Osteoblast (primary cell): ENCODE data around the gene TNMD. TPM values are rescaled to one million over a fixed set of nuclear protein-coding genes. Genes with fewer than 3 reads are reported as not detected.

Experiments used
- DNase-seq: peaks from one replicate; pipeline ENCODE4 v3.0.0; 2011; ENCODE audit warnings: low spot score, mixed read lengths; ENCODE audit not compliant: insufficient read length; ENCODE audit errors: missing footprints
- H2AFZ ChIP-seq: 2 replicates; pipeline ENCODE4 v1.6.0; 2011; ENCODE audit warnings: mild to moderate bottlenecking, low read length
- H3K27ac ChIP-seq: 2 replicates; pipeline ENCODE4 v1.5.1; 2011; ENCODE audit warnings: mild to moderate bottlenecking, low read depth, low read length, moderate library complexity
- H3K27me3 ChIP-seq: 2 replicates; pipeline ENCODE4 v1.6.0; 2012; ENCODE audit warnings: mild to moderate bottlenecking, control low read depth, inconsistent platforms, low read length, moderate library complexity; ENCODE audit not compliant: insufficient read depth
- H3K36me3 ChIP-seq: 2 replicates; pipeline ENCODE4 v1.5.1; 2011; ENCODE audit warnings: mild to moderate bottlenecking, low read length, control low read depth, moderate library complexity; ENCODE audit not compliant: insufficient read depth
- H3K4me1 ChIP-seq: 2 replicates; pipeline ENCODE4 v1.5.1; 2011; ENCODE audit warnings: mild to moderate bottlenecking, low read length, control low read depth, moderate library complexity; ENCODE audit not compliant: insufficient read depth
- H3K4me2 ChIP-seq: 2 replicates; pipeline ENCODE4 v1.6.0; 2011; ENCODE audit warnings: mild to moderate bottlenecking, low read length; ENCODE audit not compliant: insufficient read depth
- H3K4me3 ChIP-seq: fragments of 200-600 bp; sonication (generic); 3 replicates; pipeline ENCODE4 v1.5.1; 2012; ENCODE audit warnings: mild to moderate bottlenecking, low read length, inconsistent platforms; ENCODE audit not compliant: insufficient read depth
- H3K79me2 ChIP-seq: 2 replicates; pipeline ENCODE4 v1.6.0; 2012; ENCODE audit warnings: mild to moderate bottlenecking, low read length, control low read depth, inconsistent platforms; ENCODE audit not compliant: insufficient read depth
- H3K9me3 ChIP-seq: 2 replicates; pipeline ENCODE4 v1.5.1; 2011; ENCODE audit warnings: low read depth, low read length, control low read depth
- H4K20me1 ChIP-seq: 2 replicates; pipeline ENCODE4 v1.6.0; 2012; ENCODE audit warnings: mild to moderate bottlenecking, low read length, control low read depth; ENCODE audit not compliant: insufficient read depth
- CTCF ChIP-seq: IDR thresholded peaks from 2 replicates; pipeline ENCODE4 v1.5.1; 2011; ENCODE audit warnings: mild to moderate bottlenecking, low read depth, low read length, moderate library complexity; ENCODE audit errors: extremely low read depth
- total RNA-seq: library from RNA; depleted of rRNA; stranded (reverse); fragments of >200 nt; gene quantifications from 2 replicates; pipeline ENCODE4 v1.2.3, GENCODE V29; 2012

The TNMD gene
- total RNA-seq, 1 donor = not detected

GRCh38 chrX:100591256-100592051, 6.7 kb downstream of the TNMD start:
- H3K9me3 ChIP-seq = no peaks in the 10 kb centered on the region
- no peak overlapping the region for H3K4me3 ChIP-seq

GRCh38 chrX:100593126-100593525, 8.4 kb downstream of the TNMD start:
- Histone ChIP-seq H2AFZ (no peak overlapping the region), H3K27ac (no peak overlapping the region), H3K27me3 (peaks cover 15% of the 10 kb centered on the region), H3K79me2 (no peaks in the 10 kb centered on the region), H3K9me3 (no peaks in the 10 kb centered on the region), H3K4me2 (no peak overlapping the region), H3K4me1 (no peaks in the 10 kb centered on the region), H3K36me3 (no peaks in the 10 kb centered on the region), H4K20me1 (no peaks in the 10 kb centered on the region), H3K4me3 (no peak overlapping the region)
- no peak for DNase-seq
- TF ChIP-seq CTCF = no peak

More at GRCh38 chrX:100591256-100592051, 6.7 kb downstream of the TNMD start:
- Histone ChIP-seq H3K27ac (no peak overlapping the region), H3K27me3 (peaks cover 10% of the 10 kb centered on the region), H3K4me2 (no peak overlapping the region), H3K36me3 (no peaks in the 10 kb centered on the region), H2AFZ (no peak overlapping the region), H4K20me1 (no peaks in the 10 kb centered on the region), H3K79me2 (no peaks in the 10 kb centered on the region), H3K4me1 (no peaks in the 10 kb centered on the region)
- no peak for DNase-seq
- no peak for TF ChIP-seq CTCF

- Histone ChIP-seq H3K4me3 (no peak overlapping the region), H2AFZ (no peak overlapping the region), H3K36me3 (no peaks in the 10 kb centered on the region), H4K20me1 (no peaks in the 10 kb centered on the region), H3K9me3 (no peaks in the 10 kb centered on the region), H3K27ac (no peak overlapping the region), H3K4me1 (no peaks in the 10 kb centered on the region), H3K79me2 (no peaks in the 10 kb centered on the region), H3K27me3 (peaks cover 15% of the 10 kb centered on the region), H3K4me2 (no peak overlapping the region)
- no peak for TF ChIP-seq CTCF
- no peak for DNase-seq
These were observed 8.8 kb downstream of the TNMD start for GRCh38 chrX:100593581-100593980.

GRCh38 chrX:100596601-100597000, 11.9 kb downstream of the TNMD start:
- Histone ChIP-seq H4K20me1 (no peaks in the 10 kb centered on the region), H3K79me2 (no peaks in the 10 kb centered on the region), H2AFZ (no peak overlapping the region), H3K4me1 (no peaks in the 10 kb centered on the region), H3K4me3 (no peak overlapping the region), H3K4me2 (no peak overlapping the region), H3K27me3 (peaks cover 8% of the 10 kb centered on the region), H3K9me3 (no peaks in the 10 kb centered on the region), H3K27ac (no peak overlapping the region), H3K36me3 (no peaks in the 10 kb centered on the region)
- DNase-seq = peak; percentile 13
- TF ChIP-seq CTCF = no peak
